Stimulated activated CD4-positive, alpha-beta T cell treated with anti-CD3 and anti-CD28 coated beads, Interleukin-12 subunit alpha, Interleukin-12 subunit beta, amount 100 ng/mL, for 24 hours (primary cell): ENCODE data around the gene OS9.

ENCODE experiments used
- DNase-seq, 2 experiments: peaks; one replicate each; pipeline ENCODE4 v3.0.0-alpha.2; 2020; ENCODE audit warnings: low read depth in 2 of 2

OS9 gene

DNA sequence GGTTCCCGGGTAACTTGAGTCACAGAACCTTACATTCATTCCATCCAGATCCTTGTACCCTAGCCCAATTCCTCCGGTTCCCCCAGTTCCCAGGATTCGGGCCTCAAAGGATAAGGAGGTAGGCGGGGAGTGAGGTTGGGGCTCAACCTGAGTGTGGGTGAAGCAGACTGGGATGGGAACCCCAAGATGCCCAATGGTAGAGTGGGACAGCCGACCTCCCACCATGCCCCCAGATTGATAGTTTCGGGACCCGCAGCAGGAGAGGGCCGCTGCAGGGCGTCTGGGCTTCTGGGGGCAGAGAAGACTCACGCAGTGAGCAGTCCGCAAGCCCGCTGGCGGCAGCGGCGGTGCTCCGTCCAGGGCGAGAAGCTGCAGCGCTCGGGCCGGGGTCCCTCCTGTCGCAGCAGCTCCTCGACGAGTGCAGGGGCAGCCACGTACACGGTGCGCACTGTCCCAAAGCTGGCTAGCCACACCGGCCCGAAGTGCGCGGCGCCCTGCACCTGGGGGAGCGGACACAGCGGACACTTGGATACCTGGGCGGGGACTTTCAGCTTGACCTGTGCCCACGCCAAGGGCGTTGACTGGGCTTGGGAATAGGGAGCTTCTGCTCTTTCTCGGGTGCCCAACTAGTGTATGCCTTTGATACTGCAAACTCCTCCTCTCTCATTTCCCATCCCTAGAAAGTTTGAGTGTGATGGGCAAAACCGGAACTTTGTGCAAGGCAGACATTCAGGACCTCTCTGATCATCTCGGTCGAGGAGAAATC, 71.9 kb downstream of the OS9 start:
- no peak for DNase-seq

DNA sequence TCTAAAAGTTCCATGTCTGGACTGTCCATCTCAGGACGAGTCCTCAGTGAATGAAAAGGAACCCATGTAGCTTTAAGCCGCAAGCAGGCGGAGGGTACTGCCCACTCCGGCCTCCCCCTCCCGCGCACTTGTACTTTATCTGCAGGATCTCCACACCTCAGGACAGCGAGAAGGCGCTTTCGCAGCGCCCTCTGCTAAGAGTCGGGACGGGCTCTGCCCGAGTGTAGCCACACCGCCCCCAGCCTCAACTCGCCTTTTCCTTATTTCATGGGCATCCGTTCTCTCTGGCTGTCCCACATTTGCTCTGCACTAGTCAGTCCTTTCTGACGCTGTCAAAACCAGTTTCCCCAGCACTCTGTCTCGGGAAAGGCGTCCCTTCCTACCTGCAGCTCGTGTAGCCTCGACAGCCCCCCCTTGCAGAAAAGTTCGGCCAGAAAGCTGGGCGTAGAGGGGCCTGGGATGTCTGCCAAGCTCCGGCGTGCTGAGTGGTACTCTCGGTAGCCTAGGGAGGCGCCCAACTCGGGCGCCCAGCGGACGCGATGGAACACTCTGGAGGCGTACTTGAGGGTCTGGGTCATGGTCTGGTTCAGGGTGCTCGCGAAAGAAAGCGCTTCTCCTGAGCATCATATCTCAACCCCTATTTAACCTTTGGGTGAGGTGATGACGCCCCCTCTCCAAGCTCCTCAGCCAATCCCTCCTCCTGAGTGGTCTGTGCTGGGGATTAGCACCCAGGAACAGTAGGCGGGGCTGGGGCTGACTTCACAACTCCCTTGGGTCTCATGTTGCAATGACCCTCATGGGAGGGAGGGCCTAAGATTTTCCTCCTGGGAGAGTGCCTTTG, 72.8 kb downstream of the OS9 start, which contains the start of gene CYP27B1:
TSS of gene CYP27B1 (minus strand) at position 615 of the 841 bp plus-strand sequence. CDS start at position 578, 37 bp downstream.
- no peak for DNase-seq

DNA sequence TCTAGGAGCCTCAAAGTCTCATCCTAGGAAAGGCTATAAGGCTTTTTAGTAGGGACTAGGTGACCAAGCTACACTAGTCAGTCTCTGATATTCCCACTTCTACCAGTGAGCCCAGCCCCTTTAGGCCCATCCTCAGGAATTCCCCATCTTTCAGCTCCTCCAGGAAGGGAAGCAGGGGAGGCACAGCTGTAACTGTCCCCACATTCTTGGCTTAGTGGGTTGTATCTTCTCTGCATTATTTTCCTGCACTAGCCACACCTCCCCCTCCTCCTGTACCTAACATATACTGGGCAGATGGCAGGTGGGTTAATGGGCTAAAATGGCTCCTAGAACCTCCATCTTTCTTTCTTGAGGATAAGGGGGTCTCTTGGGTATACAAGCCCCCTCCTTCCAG, 73.4 kb downstream of the OS9 start:
- no peak for DNase-seq

DNA sequence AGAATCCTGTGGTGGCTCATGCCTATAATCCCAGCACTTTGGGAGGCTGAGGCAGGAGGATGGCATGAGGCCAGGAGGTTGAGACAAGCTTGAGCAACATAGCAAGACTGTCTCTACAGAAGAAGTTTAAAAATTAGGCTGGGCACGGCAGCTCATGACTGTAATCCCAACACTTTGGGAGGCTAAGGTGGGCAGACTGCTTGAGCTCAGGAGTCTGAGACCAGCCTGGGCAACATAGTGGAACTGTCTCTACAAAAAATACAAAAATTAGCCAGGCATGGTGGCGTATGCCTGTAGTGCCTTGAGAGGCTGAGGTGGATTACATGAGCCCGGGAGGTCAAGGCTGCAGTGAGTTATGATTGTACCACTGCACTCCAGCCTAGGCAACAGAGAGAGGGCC, 73.9 kb downstream of the OS9 start:
- DNase-seq: no peak

DNA sequence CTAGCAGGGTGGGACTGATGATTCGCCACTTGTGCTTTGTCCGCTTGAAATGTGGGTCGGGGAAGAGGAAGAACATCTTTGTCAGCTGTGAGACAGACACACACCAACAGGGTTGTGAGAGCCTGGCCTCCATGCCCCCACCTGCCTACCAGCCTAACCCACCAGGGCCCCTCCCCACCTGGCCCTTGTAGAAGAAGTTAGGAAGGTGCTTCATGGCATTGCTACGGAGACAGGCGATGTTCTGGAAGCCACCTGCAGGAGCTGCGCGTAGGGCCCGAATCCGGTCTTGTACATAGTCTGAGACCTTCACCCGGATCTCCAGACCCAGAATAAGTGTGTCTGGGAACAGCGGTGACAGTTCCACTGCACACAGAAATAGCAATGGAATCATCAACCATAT, 75.7 kb downstream of the OS9 start:
- DNase-seq: no peak

DNA sequence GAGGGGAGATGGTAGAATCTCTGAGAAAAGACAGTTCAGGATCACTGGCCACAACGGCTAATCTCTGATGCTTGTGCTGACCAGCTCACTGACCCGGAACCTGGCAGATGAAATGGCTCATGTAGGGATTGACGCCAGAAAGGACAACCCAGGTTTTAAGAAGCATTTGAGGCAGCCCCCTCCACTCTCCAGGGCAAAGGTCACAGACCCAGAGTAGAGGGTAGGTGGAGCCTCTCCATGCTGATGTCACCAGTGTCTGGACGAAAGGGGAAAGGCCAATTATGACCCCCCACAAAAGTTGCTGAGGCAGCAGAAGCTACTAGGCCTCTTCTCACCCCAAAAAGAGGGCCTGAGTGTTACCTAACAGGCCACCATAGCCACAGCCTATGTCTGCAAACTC, 76.8 kb downstream of the OS9 start:
- DNase-seq: no peak
